HG02623 (cell line): ENCODE data around the gene NAT10.

ENCODE experiments used
- ATAC-seq: cut with Tn5 transposase; IDR thresholded peaks from one replicate; pipeline ENCODE4 v1.9.1; 2021; ENCODE audit warnings: moderate library complexity; ENCODE audit not compliant: unreplicated experiment

NAT10 gene

GRCh38 chr11:34185926-34186841 lies 80.8 kb downstream of the NAT10 start:
- ATAC-seq = no peak

- no peak for ATAC-seq
These were observed 82.8 kb downstream of the NAT10 start for GRCh38 chr11:34188181-34188580.

- no peak for ATAC-seq
These were observed 83.8 kb downstream of the NAT10 start for GRCh38 chr11:34189191-34189590.

- peak; percentile 34 for ATAC-seq
These were observed 85.0 kb downstream of the NAT10 start for GRCh38 chr11:34190192-34191139.

- no peak for ATAC-seq
These were observed 86.1 kb downstream of the NAT10 start for GRCh38 chr11:34191578-34191977.

GRCh38 chr11:34192481-34193401 lies 87.3 kb downstream of the NAT10 start:
- ATAC-seq = no peak

GRCh38 chr11:34194576-34195335 lies 89.3 kb downstream of the NAT10 start:
- ATAC-seq = no peak
